ENCODE results near the gene CARNS1. TPM values are rescaled to one million over a fixed set of nuclear protein-coding genes. Genes with fewer than 3 reads are reported as not detected.

The CARNS1 gene
- total and polyA plus RNA-seq, 9 of the 15 experiments (the other 6 are each of a cell fraction or from before 2014, with no cell fraction given) = 0.01 to 0.18 (median 0.06) TPM; not detected in 3

GRCh38 chr11:67436459-67437081 is 21.1 kb downstream of the CARNS1 start (continued):
- TF ChIP-seq CTCF (IDR thresholded peaks at IDR 0.05 in 2 of 3, conservative IDR thresholded peaks at IDR 0.05 in 1 of 3; ENCODE audit: insufficient read depth in 2 of 3, low read depth in 1 of 3, low read length in 3 of 3) (no peak), RFX1 (IDR thresholded peaks at IDR 0.05) (no peak), TOE1 (IDR thresholded peaks at IDR 0.05; ENCODE audit: borderline replicate concordance) (peak; percentile 71; the same call in 1 of the 2 replicates), TOE1 (CRISPR knock-in tag; IDR thresholded peaks at IDR 0.05; ENCODE audit: borderline replicate concordance, low read depth) (no peak), NR3C1 (CRISPR knock-in tag; IDR thresholded peaks at IDR 0.05) (no peak), GTF2B (IDR thresholded peaks at IDR 0.05; ENCODE audit: extremely low read depth, insufficient read length) (no peak), CXXC5 (CRISPR knock-in tag; IDR thresholded peaks at IDR 0.05) (no peak; the same call in 1 of the 2 replicates), PKNOX1 (IDR thresholded peaks at IDR 0.05) (no peak), RBBP5 (IDR thresholded peaks at IDR 0.05; ENCODE audit: borderline replicate concordance, insufficient read depth, low read length, poor library complexity, severe bottlenecking) (no peak), USF2 (CRISPR knock-in tag; IDR thresholded peaks at IDR 0.05) (no peak), ZNF354B (CRISPR knock-in tag; IDR thresholded peaks at IDR 0.05) (no peak), TEAD2 (tag; IDR thresholded peaks at IDR 0.05) (no peak), ASH1L (IDR thresholded peaks at IDR 0.05; ENCODE audit: borderline replicate concordance, low read depth, partially characterized antibody) (no peak), CLOCK (CRISPR knock-in tag; IDR thresholded peaks at IDR 0.05; ENCODE audit: borderline replicate concordance) (no peak), KLF10 (CRISPR knock-in tag; IDR thresholded peaks at IDR 0.05) (no peak), HDGF (IDR thresholded peaks at IDR 0.05) (no peak), PHTF2 (CRISPR knock-in tag; IDR thresholded peaks at IDR 0.05) (no peak), CEBPG (CRISPR knock-in tag; IDR thresholded peaks at IDR 0.05) (no peak), CEBPG (tag; conservative IDR thresholded peaks at IDR 0.05 in 1 of 2, IDR thresholded peaks at IDR 0.05 in 1 of 2) (no peak)

Measured in K562 (cell line).